MG63 (cell line): ENCODE results near the gene RAB40B. TPM values are rescaled to one million over a fixed set of nuclear protein-coding genes. Genes with fewer than 3 reads are reported as not detected.

Experiments used
- total RNA-seq: library from RNA; depleted of rRNA; stranded (reverse); fragments of >200 nt; shearing (Covaris generic); gene quantifications from 2 replicates; pipeline ENCODE4 v1.2.3, GENCODE V29; 2014; ENCODE audit warnings: low replicate concordance; rRNA removed

The RAB40B gene
- total RNA-seq, 1 experiment from 2014 or later = 11.6 TPM

Other genes with a start within 250 kb of the RAB40B start
- gene CYBC1, start 247.9 kb downstream of the RAB40B start, total RNA-seq = 71.0 and 84.5 TPM in 2 replicates
- 15.8 and 33.7 TPM in 2 replicates for gene NARF, start 240.0 kb downstream of the RAB40B start, total RNA-seq
- 42.6 and 48.5 TPM in 2 replicates for gene FOXK2, start 179.0 kb downstream of the RAB40B start, total RNA-seq
- gene WDR45B, start 50.3 kb downstream of the RAB40B start, total RNA-seq = 110 and 119 TPM in 2 replicates
- 33.8 and 60.9 TPM in 2 replicates for gene FN3KRP, start 18.0 kb upstream of the RAB40B start, total RNA-seq
- gene FN3K, start 36.9 kb upstream of the RAB40B start, total RNA-seq = not detected in 2 replicates
- 45.7 and 73.6 TPM in 2 replicates for gene TBCD, start 53.4 kb upstream of the RAB40B start, total RNA-seq
- gene ZNF750, start 141.3 kb upstream of the RAB40B start, total RNA-seq = not detected in 2 replicates